HCT116 (cell line): Measurements from ENCODE around the gene PCBP3. TPM values are rescaled to one million over a fixed set of nuclear protein-coding genes. Genes with fewer than 3 reads are reported as not detected.

Experiments used
- ATAC-seq: fragments of 200-7000 bp; cut with Tn5 transposase; 2 replicates; pipeline ENCODE4 v1.9.1; 2020; ENCODE audit warnings: mild to moderate bottlenecking, moderate library complexity
- BruUV-seq: library from RNA; stranded (reverse); fragments of 400-500 nt; replicated peaks from 2 replicates; lab custom pipeline; 2021; lab: Mats Ljungman, UMichigan
- CTCF ChIA-PET: fragments of 300-600 bp; sonication (Branson Sonifier 250); formaldehyde crosslinking; loops from one replicate; lab custom pipeline; 2021; ENCODE audit warnings: antibody characterized with exemption; lab: Charles Lee
- POLR2A ChIA-PET: fragments of 300-600, 350-600 bp; sonication (Branson Sonifier 250); formaldehyde crosslinking; loops from one replicate; lab custom pipeline; 2021; ENCODE audit warnings: antibody characterized with exemption; lab: Charles Lee
- RAD21 ChIA-PET, 2 experiments: fragments of 300-600 bp; sonication (Branson Sonifier 250); formaldehyde crosslinking; loops; one replicate each; lab custom pipeline; 2023; ENCODE audit warnings: low total read pairs in 2 of 2; ENCODE audit not compliant: uncharacterized antibody in 2 of 2, unreplicated experiment in 2 of 2, low non-redundant PET in 1 of 2; lab: Charles Lee
- DNase-seq: peaks from one replicate; pipeline ENCODE4 v3.0.0-alpha.2; 2010; ENCODE audit warnings: low read depth, low spot score
- H2AFZ ChIP-seq: fragments of 200-600 bp; shearing (Covaris generic), sonication (generic); 2 replicates; pipeline ENCODE4 v1.6.1; 2017; ENCODE audit warnings: low read depth, mixed run types, mixed read lengths, antibody characterized with exemption, low read length; ENCODE audit not compliant: poor library complexity, severe bottlenecking
- H3K27ac ChIP-seq: 2 replicates; pipeline ENCODE4 v1.5.1; 2012; ENCODE audit warnings: low read depth, low read length
- H3K27me3 ChIP-seq: fragments of 200-600 bp; sonication (generic); 2 replicates; pipeline ENCODE4 v1.6.1; 2016; ENCODE audit warnings: mixed run types, low read length, mixed read lengths; ENCODE audit not compliant: insufficient read depth
- H3K36me3 ChIP-seq, 2 experiments: fragments of 200-500 bp in 1 of 2; fragments of 200-600 bp in 1 of 2; sonication (Bioruptor generic) in 1 of 2; sonication (generic) in 1 of 2; 2 replicates each; pipeline versions ENCODE4 v1.5.1 to v1.6.1; 2014 to 2016; ENCODE audit warnings: low read length in 2 of 2, inconsistent platforms in 1 of 2, mixed read lengths in 1 of 2, mixed run types in 1 of 2; ENCODE audit not compliant: insufficient read depth in 2 of 2, control insufficient read depth in 1 of 2
- H3K4me1 ChIP-seq, 2 experiments: fragments of 200-600 bp in 1 of 2; sonication (generic) in 1 of 2; 2 replicates each; pipeline versions ENCODE4 v1.5.1 to v1.6.1; 2012 to 2017; ENCODE audit warnings: low read length in 2 of 2, inconsistent platforms in 1 of 2, mild to moderate bottlenecking in 1 of 2, mixed read lengths in 1 of 2, mixed run types in 1 of 2, moderate library complexity in 1 of 2; ENCODE audit not compliant: insufficient read depth in 2 of 2, control insufficient read depth in 1 of 2
- H3K4me2 ChIP-seq: fragments of 200-600 bp; sonication (generic); 2 replicates; pipeline ENCODE4 v1.6.1; 2017; ENCODE audit warnings: mixed run types, low read length, mixed read lengths
- H3K4me3 ChIP-seq, 2 experiments: fragments of 200-600 bp in 1 of 2; sonication (generic) in 1 of 2; replicated peaks in 1 of 2; 2 replicates each; pipeline ENCODE4 v1.5.1; 2011 to 2016; ENCODE audit warnings: low read length in 2 of 2, control low read depth in 1 of 2, low read depth in 1 of 2, mild to moderate bottlenecking in 1 of 2, mixed read lengths in 1 of 2, mixed run types in 1 of 2
- H3K79me2 ChIP-seq: fragments of 200-600 bp; sonication (generic); 2 replicates; pipeline ENCODE4 v1.6.1; 2017; ENCODE audit warnings: mild to moderate bottlenecking, mixed run types, low read length, moderate library complexity, mixed read lengths; ENCODE audit not compliant: insufficient read depth
- H3K9ac ChIP-seq: fragments of 200-600 bp; sonication (generic); 2 replicates; pipeline ENCODE4 v1.6.1; 2016; ENCODE audit warnings: low read length, mixed read lengths
- H3K9me2 ChIP-seq: fragments of 200-600 bp; sonication (generic), shearing (Covaris generic); 2 replicates; pipeline ENCODE4 v1.6.1; 2017; ENCODE audit warnings: mixed run types, mild to moderate bottlenecking, moderate library complexity; ENCODE audit not compliant: insufficient read depth
- H3K9me3 ChIP-seq, 2 experiments: fragments of 200-500 bp in 1 of 2; fragments of 200-600 bp in 1 of 2; sonication (Bioruptor generic) in 1 of 2; sonication (generic) in 1 of 2; 2 replicates each; pipeline ENCODE4 v1.6.1; 2014 to 2017; ENCODE audit warnings: low read length in 2 of 2, mixed read lengths in 2 of 2, inconsistent platforms in 1 of 2, low read depth in 1 of 2, mild to moderate bottlenecking in 1 of 2, mixed run types in 1 of 2, moderate library complexity in 1 of 2; ENCODE audit not compliant: control insufficient read depth in 1 of 2, insufficient read depth in 1 of 2
- H4K20me1 ChIP-seq: fragments of 200-600 bp; sonication (generic), shearing (Covaris generic); 2 replicates; pipeline ENCODE4 v1.6.1; 2017; ENCODE audit warnings: mixed run types, mild to moderate bottlenecking, moderate library complexity; ENCODE audit not compliant: insufficient read depth
- CBX3 ChIP-seq: IDR thresholded peaks from 2 replicates; pipeline ENCODE4 v1.6.1; 2012; ENCODE audit warnings: low read depth
- CEBPB ChIP-seq: IDR thresholded peaks from 2 replicates; pipeline ENCODE4 v1.6.1; 2012; ENCODE audit warnings: low read depth
- EGR1 ChIP-seq: IDR thresholded peaks from 2 replicates; pipeline ENCODE4 v1.6.1; 2012; ENCODE audit warnings: low read depth
- ELF1 ChIP-seq: IDR thresholded peaks from 2 replicates; pipeline ENCODE4 v1.6.1; 2012; ENCODE audit warnings: low read depth, borderline replicate concordance
- EZH2 ChIP-seq: fragments of 200-600 bp; sonication (generic); IDR thresholded peaks from 2 replicates; pipeline ENCODE4 v1.6.1; 2017; ENCODE audit warnings: antibody characterized with exemption, mixed run types
- EZH2phosphoT487 ChIP-seq: fragments of 200-600 bp; IDR thresholded peaks from 2 replicates; pipeline ENCODE4 v1.6.1; 2018; ENCODE audit warnings: antibody characterized with exemption, borderline replicate concordance
- FOSL1 ChIP-seq: IDR thresholded peaks from 2 replicates; pipeline ENCODE4 v1.6.1; 2012; ENCODE audit warnings: low read depth
- JUND ChIP-seq: IDR thresholded peaks from 2 replicates; pipeline ENCODE4 v1.6.1; 2012
- POLR2A ChIP-seq: IDR thresholded peaks from 2 replicates; pipeline ENCODE4 v1.7.0; 2011; ENCODE audit warnings: borderline replicate concordance; ENCODE audit not compliant: insufficient read depth, insufficient read length; ENCODE audit errors: extremely low read depth
- POLR2AphosphoS5 ChIP-seq: IDR thresholded peaks from 2 replicates; pipeline ENCODE4 v1.6.1; 2011; ENCODE audit warnings: mild to moderate bottlenecking, low read depth, low read length, moderate library complexity
- SIN3A ChIP-seq: IDR thresholded peaks from 2 replicates; pipeline ENCODE4 v1.6.1; 2012; ENCODE audit warnings: low read depth
- SP1 ChIP-seq: IDR thresholded peaks from 2 replicates; pipeline ENCODE4 v1.6.1; 2012; ENCODE audit warnings: low read depth
- SRF ChIP-seq: IDR thresholded peaks from 2 replicates; pipeline ENCODE4 v1.6.1; 2012; ENCODE audit warnings: low read depth
- TCF7L2 ChIP-seq: IDR thresholded peaks from 2 replicates; pipeline ENCODE4 v1.7.0; 2011; ENCODE audit warnings: borderline replicate concordance, inconsistent platforms; ENCODE audit not compliant: insufficient read depth, insufficient read length; ENCODE audit errors: extremely low read depth
- ZFX ChIP-seq: fragments of 450-650 bp; IDR thresholded peaks from 2 replicates; pipeline ENCODE4 v1.6.1; 2017
- ZNF274 ChIP-seq: fragments of 200-500 bp; sonication (Bioruptor generic); IDR thresholded peaks from 2 replicates; pipeline ENCODE4 v1.6.1; 2014; ENCODE audit warnings: mild to moderate bottlenecking, low read depth, low read length, inconsistent platforms
- intact Hi-C: fragments of 100-400 bp; cut with micrococcal nuclease; formaldehyde crosslinking; loops from 2 replicates; pipeline ENCODE4 v1.10.0; 2022
- total RNA-seq: library from RNA; stranded (reverse); gene quantifications from one replicate; pipeline ENCODE4 v1.2.1, GENCODE V29; 2021; ENCODE audit not compliant: unreplicated experiment
- TF ChIP-seq, protein P1 (sequence below), 3 experiments: fragments of 200-600 bp in 1 of 3; sonication (generic) in 1 of 3; IDR thresholded peaks in 2 of 3; conservative IDR thresholded peaks in 1 of 3; 2 replicates each; pipeline ENCODE4 v1.5.1; 2012 to 2017; ENCODE audit warnings: low read depth in 2 of 3, low read length in 2 of 3, antibody characterized with exemption in 1 of 3, borderline replicate concordance in 1 of 3, control low read depth in 1 of 3, mild to moderate bottlenecking in 1 of 3, mixed read lengths in 1 of 3, mixed run types in 1 of 3, moderate library complexity in 1 of 3; ENCODE audit not compliant: insufficient read depth in 1 of 3
- TF ChIP-seq, protein P2 (sequence below): IDR thresholded peaks from 2 replicates; pipeline ENCODE4 v1.6.1; 2012
- TF ChIP-seq, protein P3 (sequence below): IDR thresholded peaks from 2 replicates; pipeline ENCODE4 v1.6.1; 2012

Gene PCBP3
- total RNA-seq, 1 experiment from 2014 or later: 3.1 TPM

DNA sequence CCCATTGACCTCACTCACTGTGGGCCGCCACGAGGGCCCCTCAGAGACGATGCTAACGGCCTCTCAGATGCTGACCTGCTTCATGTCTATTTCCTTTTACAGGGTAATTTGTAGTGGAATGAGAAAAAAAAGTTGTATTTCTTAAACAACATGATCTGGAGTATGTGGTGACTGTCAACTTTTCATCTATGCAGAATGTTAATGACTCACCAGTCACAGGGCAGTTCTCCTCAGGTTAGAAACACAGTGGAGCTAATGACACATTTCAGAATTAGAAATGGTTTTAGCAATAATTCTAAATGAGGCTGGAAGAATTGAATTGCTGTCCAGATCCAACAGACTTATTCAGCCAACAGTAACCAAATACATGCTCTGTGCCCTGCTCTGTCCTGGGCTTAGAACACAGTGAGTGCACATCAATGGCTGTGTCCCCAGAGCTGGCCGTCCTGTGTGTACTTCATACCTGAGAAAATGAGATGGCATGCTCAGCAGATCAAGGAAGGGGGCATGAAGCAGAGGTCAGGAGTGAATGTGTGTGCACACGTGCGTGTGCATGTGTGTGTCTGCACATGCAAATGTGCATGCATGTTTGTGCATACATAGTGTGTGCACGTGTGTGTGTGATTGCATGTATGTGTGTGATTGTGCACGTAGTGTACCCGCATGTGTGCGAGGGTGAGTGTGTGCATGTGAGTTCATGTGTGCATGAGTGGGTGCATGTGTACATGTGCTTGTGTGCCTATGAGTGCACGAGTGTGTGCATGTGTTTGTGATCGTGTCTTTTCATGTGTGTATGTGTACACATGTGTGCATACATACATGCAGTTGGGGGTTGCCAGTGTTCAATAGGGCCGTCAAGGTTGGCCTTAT is 145.3 kb downstream of the PCBP3 start (continued):
- no peak for TF ChIP-seq SIN3A
- TF ChIP-seq POLR2AphosphoS5: no peak
- TF ChIP-seq JUND: no peak
- TF ChIP-seq EZH2phosphoT487: no peak
- TF ChIP-seq, protein P1, sequence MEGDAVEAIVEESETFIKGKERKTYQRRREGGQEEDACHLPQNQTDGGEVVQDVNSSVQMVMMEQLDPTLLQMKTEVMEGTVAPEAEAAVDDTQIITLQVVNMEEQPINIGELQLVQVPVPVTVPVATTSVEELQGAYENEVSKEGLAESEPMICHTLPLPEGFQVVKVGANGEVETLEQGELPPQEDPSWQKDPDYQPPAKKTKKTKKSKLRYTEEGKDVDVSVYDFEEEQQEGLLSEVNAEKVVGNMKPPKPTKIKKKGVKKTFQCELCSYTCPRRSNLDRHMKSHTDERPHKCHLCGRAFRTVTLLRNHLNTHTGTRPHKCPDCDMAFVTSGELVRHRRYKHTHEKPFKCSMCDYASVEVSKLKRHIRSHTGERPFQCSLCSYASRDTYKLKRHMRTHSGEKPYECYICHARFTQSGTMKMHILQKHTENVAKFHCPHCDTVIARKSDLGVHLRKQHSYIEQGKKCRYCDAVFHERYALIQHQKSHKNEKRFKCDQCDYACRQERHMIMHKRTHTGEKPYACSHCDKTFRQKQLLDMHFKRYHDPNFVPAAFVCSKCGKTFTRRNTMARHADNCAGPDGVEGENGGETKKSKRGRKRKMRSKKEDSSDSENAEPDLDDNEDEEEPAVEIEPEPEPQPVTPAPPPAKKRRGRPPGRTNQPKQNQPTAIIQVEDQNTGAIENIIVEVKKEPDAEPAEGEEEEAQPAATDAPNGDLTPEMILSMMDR (IDR thresholded peaks at IDR 0.05 in 2 of 3, conservative IDR thresholded peaks at IDR 0.05 in 1 of 3; ENCODE audit: borderline replicate concordance in 1 of 3, insufficient read depth in 1 of 3, low read depth in 2 of 3, low read length in 2 of 3): no peak
- TF ChIP-seq SRF: no peak
- TF ChIP-seq TCF7L2: no peak
- no peak for TF ChIP-seq SP1
- TF ChIP-seq, protein P2, sequence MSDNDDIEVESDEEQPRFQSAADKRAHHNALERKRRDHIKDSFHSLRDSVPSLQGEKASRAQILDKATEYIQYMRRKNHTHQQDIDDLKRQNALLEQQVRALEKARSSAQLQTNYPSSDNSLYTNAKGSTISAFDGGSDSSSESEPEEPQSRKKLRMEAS: no peak
- TF ChIP-seq, protein P3, sequence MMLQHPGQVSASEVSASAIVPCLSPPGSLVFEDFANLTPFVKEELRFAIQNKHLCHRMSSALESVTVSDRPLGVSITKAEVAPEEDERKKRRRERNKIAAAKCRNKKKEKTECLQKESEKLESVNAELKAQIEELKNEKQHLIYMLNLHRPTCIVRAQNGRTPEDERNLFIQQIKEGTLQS: no peak
- TF ChIP-seq EGR1: no peak
- TF ChIP-seq EZH2: no peak

DNA sequence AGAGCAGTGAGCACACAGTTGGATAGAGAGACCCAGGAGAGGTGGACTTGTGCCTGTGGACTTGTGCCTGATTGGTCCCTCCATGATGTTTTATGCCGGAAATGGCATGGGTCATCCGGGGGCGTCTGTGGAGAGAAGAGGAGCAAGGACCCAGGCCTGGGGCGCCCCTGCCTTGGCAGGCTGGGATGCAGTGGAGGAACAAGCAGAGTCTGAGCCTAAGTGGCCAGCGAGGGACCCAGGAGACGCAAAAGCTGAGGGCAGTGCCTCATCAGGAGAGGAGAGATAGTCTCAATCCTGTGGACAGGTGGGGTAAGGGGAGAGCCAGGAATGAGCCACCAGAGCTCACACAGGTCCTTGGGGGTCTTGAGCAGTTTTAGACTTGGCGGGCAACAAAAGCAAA is 146.9 kb downstream of the PCBP3 start:
- POLR2A ChIA-PET: no interaction called here

More for the DNA sequence above, 146.9 kb downstream of the PCBP3 start:
- no peak overlapping the region for H3K4me2 ChIP-seq
- ChIA-PET RAD21 (no interaction called here), CTCF (no interaction called here)
- intact Hi-C loops: no loop called here
- DNase-seq: no peak
- no peak for ATAC-seq
- H3K4me3 ChIP-seq: no peak overlapping the region
- H3K9ac ChIP-seq: no peak overlapping the region
- H3K36me3 ChIP-seq: no peaks in the 10 kb centered on the region
- BruUV-seq: no TSS peak
- no peaks in the 10 kb centered on the region for H3K9me2 ChIP-seq
- no peaks in the 10 kb centered on the region for H3K4me1 ChIP-seq
- H3K9me3 ChIP-seq: no peaks in the 10 kb centered on the region
- TF ChIP-seq JUND (no peak), CEBPB (no peak), ZFX (no peak), FOSL1 (no peak), ZNF274 (no peak), POLR2AphosphoS5 (no peak), SIN3A (no peak), EZH2phosphoT487 (no peak), POLR2A (no peak), EZH2 (no peak), CBX3 (no peak), ELF1 (no peak), EGR1 (no peak), SP1 (no peak)
- TF ChIP-seq, protein P1 (IDR thresholded peaks at IDR 0.05 in 2 of 3, conservative IDR thresholded peaks at IDR 0.05 in 1 of 3; ENCODE audit: borderline replicate concordance in 1 of 3, insufficient read depth in 1 of 3, low read depth in 2 of 3, low read length in 2 of 3): no peak
- TF ChIP-seq, protein P2: no peak
- H3K79me2 ChIP-seq: no peaks in the 10 kb centered on the region
- H3K27me3 ChIP-seq: peaks cover 6% of the 10 kb centered on the region; the same call in 1 of the 2 replicates
- no peaks in the 10 kb centered on the region for H4K20me1 ChIP-seq
- H2AFZ ChIP-seq: no peak overlapping the region
- no peak overlapping the region for H3K27ac ChIP-seq
